ENCODE measurements around the gene MAPRE2. TPM values are rescaled to one million over a fixed set of nuclear protein-coding genes. Genes with fewer than 3 reads are reported as not detected.

MAPRE2 gene
- total and polyA plus RNA-seq, 11 donors, result 36.4 to 190 (median 137) TPM

DNA sequence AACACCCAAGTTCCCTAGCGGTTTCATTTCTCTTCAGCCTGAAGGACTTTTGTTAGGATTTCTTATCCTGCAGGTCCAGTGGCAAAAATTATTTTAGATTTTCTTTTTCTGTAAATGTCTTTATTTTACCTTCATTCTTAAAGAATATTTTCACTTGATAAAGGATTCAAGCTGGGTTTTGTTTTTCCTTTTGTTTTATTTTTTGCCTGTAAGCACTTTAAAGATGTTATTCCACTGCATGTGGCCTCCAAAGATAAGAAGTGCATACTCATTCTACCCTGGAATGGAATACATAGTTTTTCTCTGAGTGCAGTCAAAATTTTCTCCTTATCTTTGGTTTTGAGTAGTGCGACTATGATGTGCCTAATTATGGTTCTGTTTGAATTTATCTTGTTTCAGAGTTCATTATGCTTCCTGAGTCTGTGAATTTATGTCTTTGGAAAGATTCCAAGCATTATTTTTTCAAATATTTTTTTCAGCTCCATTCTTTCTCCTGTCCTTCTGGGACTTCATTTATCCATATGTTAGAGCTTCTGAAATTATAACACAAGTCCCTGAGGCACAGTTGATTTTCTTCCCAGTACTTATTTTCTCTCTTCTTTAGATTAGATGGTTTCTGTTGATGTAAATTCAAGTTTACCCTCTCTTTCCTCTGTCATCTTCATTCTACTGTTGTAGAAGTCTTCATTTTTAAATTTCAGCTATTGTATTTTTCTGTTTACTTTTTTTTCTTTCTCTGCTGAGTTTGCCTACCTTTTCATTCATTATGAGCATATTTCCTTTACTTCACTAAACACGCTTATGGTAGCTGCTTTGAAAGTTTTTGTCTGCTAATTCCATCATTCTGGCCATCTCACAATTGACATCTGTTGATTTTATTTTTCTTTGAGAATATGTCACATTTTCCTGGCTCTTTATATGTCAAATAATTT, 69.6 kb downstream of the MAPRE2 start:
- intact Hi-C loops (cut with DNase I), result no loop called here
- DNase-seq (no peak), ATAC-seq (peak in 2 of 4 donors; percentile 45 to 54)
- H3K27ac ChIP-seq, result peak overlapping the region in 11 of 12 donors; percentile 5 to 70 (median 33)
- TF ChIP-seq POLR2A (IDR thresholded peaks at IDR 0.05), result no peak
- TF ChIP-seq, protein P1, sequence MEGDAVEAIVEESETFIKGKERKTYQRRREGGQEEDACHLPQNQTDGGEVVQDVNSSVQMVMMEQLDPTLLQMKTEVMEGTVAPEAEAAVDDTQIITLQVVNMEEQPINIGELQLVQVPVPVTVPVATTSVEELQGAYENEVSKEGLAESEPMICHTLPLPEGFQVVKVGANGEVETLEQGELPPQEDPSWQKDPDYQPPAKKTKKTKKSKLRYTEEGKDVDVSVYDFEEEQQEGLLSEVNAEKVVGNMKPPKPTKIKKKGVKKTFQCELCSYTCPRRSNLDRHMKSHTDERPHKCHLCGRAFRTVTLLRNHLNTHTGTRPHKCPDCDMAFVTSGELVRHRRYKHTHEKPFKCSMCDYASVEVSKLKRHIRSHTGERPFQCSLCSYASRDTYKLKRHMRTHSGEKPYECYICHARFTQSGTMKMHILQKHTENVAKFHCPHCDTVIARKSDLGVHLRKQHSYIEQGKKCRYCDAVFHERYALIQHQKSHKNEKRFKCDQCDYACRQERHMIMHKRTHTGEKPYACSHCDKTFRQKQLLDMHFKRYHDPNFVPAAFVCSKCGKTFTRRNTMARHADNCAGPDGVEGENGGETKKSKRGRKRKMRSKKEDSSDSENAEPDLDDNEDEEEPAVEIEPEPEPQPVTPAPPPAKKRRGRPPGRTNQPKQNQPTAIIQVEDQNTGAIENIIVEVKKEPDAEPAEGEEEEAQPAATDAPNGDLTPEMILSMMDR (IDR thresholded peaks at IDR 0.05), result no peak
- H3K27me3 ChIP-seq, result no peaks in the 10 kb centered on the region
- 67 to 69% (median 68%) methylated on average over 3 of the region's 3 CpGs for WGBS, 4 donors
- H3K4me1 ChIP-seq, result peaks cover 0 to 40% (median 18%) of the 10 kb centered on the region in 12 donors
- H3K4me3 ChIP-seq, result no peak overlapping the region
- H3K9me3 ChIP-seq, result peaks cover 0 to 26% (median 0%) of the 10 kb centered on the region in 12 donors
- peaks cover 0 to 4% (median 0%) of the 10 kb centered on the region in 9 donors for H3K36me3 ChIP-seq

DNA sequence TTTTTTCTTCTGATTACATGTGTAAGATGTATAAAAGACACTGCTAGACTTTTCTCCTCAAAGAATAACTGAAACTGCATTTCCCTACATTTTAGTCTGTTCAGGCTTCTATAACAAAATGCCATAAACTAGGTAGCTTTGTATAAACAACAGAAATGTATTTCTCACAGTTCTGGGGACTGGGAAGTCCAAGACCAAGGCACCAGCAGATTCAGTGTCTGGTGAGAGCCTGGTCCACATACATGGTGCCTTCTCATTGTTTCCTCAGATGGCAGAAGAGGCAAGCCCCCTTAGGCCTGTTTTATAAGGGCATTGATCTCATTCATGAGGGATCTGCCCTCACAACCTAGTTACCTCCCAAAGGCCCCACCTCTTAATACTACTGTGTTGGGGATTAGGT, 71.5 kb downstream of the MAPRE2 start:
- no peak for ATAC-seq
- TF ChIP-seq, protein P1 (IDR thresholded peaks at IDR 0.05), result no peak
- TF ChIP-seq POLR2A (IDR thresholded peaks at IDR 0.05), result no peak
- H3K27ac ChIP-seq, result no peak overlapping the region

DNA sequence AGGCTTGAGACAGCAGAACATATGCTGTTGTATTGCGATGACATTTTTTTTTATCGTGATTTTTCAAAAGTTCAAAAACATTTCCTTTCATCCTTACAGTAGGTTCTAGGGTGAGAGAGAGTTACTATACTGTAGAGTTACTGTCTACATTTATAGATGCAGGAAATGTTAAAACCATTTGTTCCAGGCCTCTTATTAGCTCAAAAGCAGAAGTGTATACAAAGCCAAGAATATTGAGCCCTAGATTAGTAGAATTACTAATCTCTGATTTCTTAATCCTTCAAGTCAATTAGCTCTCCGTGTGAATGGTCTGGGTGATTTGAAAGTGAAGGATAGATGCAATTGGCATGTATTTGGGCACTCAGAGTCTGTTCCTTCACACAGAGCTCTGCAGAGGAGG, 73.1 kb downstream of the MAPRE2 start:
- intact Hi-C loops (cut with DNase I), result no loop called here
- Histone ChIP-seq H3K36me3 (peaks cover 0 to 8% (median 0%) of the 10 kb centered on the region in 9 donors), H3K9me3 (peaks cover 0 to 16% (median 0%) of the 10 kb centered on the region in 12 donors), H3K27me3 (no peaks in the 10 kb centered on the region), H3K4me1 (peaks cover 3 to 57% (median 40%) of the 10 kb centered on the region in 12 donors), H3K27ac (peak overlapping the region in 1 of 12 donors; percentile 4), H3K4me3 (no peak overlapping the region)
- TF ChIP-seq, protein P1 (IDR thresholded peaks at IDR 0.05), result no peak
- TF ChIP-seq POLR2A (IDR thresholded peaks at IDR 0.05), result no peak
- DNase-seq (no peak), ATAC-seq (no peak)
- WGBS, 4 donors, result 76 to 83% (median 83%) methylated on average over 3 of the region's 3 CpGs

More for the DNA sequence above, 71.5 kb downstream of the MAPRE2 start:
- Histone ChIP-seq H3K4me3 (no peak overlapping the region), H3K9me3 (peaks cover 0 to 26% (median 0%) of the 10 kb centered on the region in 12 donors), H3K36me3 (peaks cover 0 to 8% (median 0%) of the 10 kb centered on the region in 9 donors), H3K27me3 (no peaks in the 10 kb centered on the region), H3K4me1 (peaks cover 0 to 41% (median 25%) of the 10 kb centered on the region in 12 donors)
- intact Hi-C loops (cut with DNase I), result no loop called here
- DNase-seq, result no peak

DNA sequence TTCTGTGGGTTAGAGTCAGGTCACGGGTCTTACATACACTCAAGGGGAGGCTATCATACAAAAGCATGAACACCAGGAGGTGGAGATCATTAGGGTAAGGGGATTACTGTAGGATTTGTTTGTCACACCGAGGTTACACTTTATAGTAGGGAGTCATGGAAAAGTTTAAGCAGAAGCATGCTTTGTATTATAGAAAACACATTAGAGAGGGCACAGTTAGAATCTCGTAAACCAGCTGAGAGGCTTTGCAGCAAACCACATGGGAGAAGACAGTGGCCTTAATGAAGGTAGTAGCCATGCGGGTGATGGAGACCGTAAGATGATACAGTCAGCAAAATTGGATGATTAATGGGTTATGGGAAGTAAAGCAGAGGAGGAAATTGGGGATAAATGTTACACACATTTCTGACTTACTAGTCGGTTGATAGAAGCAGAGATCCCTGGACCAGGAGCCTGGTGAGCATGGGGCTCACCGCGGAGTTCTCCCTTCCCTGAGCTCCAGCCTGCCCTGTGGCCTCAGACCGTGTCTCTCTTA, 75.6 kb downstream of the MAPRE2 start:
- WGBS, 4 donors, result 94 to 95% (median 95%) methylated on average over 9 of the region's 9 CpGs
- DNase-seq (no peak), ATAC-seq (no peak)
- no peak overlapping the region for H3K4me3 ChIP-seq
- H3K9me3 ChIP-seq, result peaks cover 0 to 3% (median 0%) of the 10 kb centered on the region in 12 donors
- H3K27me3 ChIP-seq, result no peaks in the 10 kb centered on the region
- peaks cover 3 to 65% (median 50%) of the 10 kb centered on the region in 12 donors for H3K4me1 ChIP-seq
- H3K36me3 ChIP-seq, result peaks cover 0 to 8% (median 0%) of the 10 kb centered on the region in 9 donors
- peak overlapping the region in 11 of 12 donors; percentile 45 to 93 (median 85) for H3K27ac ChIP-seq
- TF ChIP-seq POLR2A (IDR thresholded peaks at IDR 0.05), result no peak
- TF ChIP-seq, protein P1 (IDR thresholded peaks at IDR 0.05), result no peak
- intact Hi-C loops (cut with DNase I), result loop anchor here in 1 of 10 donors (5.0 kb wide), 1 partner anchor 75 kb away; the partner anchor contains the start of gene MAPRE2

Measured in heart left ventricle (tissue), 16 donors.